ENCODE data around the gene MS4A15.

The MS4A15 gene

GRCh38 chr11:60777572-60777971 lies 20.9 kb downstream of the MS4A15 start:
- DNase-seq (ENCODE audit: low read depth in 2 of 2), result no peak

- no peak for DNase-seq (ENCODE audit: low read depth in 2 of 2)
These were observed 23.4 kb downstream of the MS4A15 start for GRCh38 chr11:60780065-60780464.

- no peak for DNase-seq (ENCODE audit: low read depth in 2 of 2)
These were observed 24.1 kb downstream of the MS4A15 start for GRCh38 chr11:60780774-60781173.

GRCh38 chr11:60781286-60781980 lies 24.8 kb downstream of the MS4A15 start:
- no peak for DNase-seq (ENCODE audit: low read depth in 2 of 2)

GRCh38 chr11:60781981-60782316 lies 25.3 kb downstream of the MS4A15 start:
- DNase-seq (ENCODE audit: low read depth in 2 of 2), result no peak

- no peak for DNase-seq (ENCODE audit: low read depth in 2 of 2)
These were observed 25.9 kb downstream of the MS4A15 start for GRCh38 chr11:60782393-60783140.

GRCh38 chr11:60783141-60783484 lies 26.4 kb downstream of the MS4A15 start:
- no peak for DNase-seq (ENCODE audit: low read depth in 2 of 2)

- DNase-seq (ENCODE audit: low read depth in 2 of 2), result no peak
These were observed 27.2 kb downstream of the MS4A15 start for GRCh38 chr11:60783911-60784310.

GRCh38 chr11:60785136-60785535 lies 28.5 kb downstream of the MS4A15 start, which contains the start of gene MS4A10:
MS4A10 (plus strand) TSS chr11:60785333; CDS start chr11:60790336, 5,003 bp downstream.
- DNase-seq (ENCODE audit: low read depth in 2 of 2), result no peak

GRCh38 chr11:60785806-60786361 lies 29.2 kb downstream of the MS4A15 start:
- no peak for DNase-seq (ENCODE audit: low read depth in 2 of 2)

GRCh38 chr11:60786811-60787567 lies 30.3 kb downstream of the MS4A15 start:
- no peak for DNase-seq (ENCODE audit: low read depth in 2 of 2)

GRCh38 chr11:60788401-60789125 lies 31.9 kb downstream of the MS4A15 start:
- no peak for DNase-seq (ENCODE audit: low read depth in 2 of 2)

- DNase-seq (ENCODE audit: low read depth in 2 of 2), result no peak
These were observed 34.1 kb downstream of the MS4A15 start for GRCh38 chr11:60790726-60791125.

- no peak for DNase-seq (ENCODE audit: low read depth in 2 of 2)
These were observed 34.7 kb downstream of the MS4A15 start for GRCh38 chr11:60791153-60791933.

GRCh38 chr11:60792521-60792920 lies 35.9 kb downstream of the MS4A15 start:
- no peak for DNase-seq (ENCODE audit: low read depth in 2 of 2)

- DNase-seq (ENCODE audit: low read depth in 2 of 2), result no peak
These were observed 38.6 kb downstream of the MS4A15 start for GRCh38 chr11:60795291-60795690.

- DNase-seq (ENCODE audit: low read depth in 2 of 2), result no peak
These were observed 41.4 kb downstream of the MS4A15 start for GRCh38 chr11:60797846-60798630.

GRCh38 chr11:60798631-60799030 lies 42.0 kb downstream of the MS4A15 start:
- DNase-seq (ENCODE audit: low read depth in 2 of 2), result no peak

- DNase-seq (ENCODE audit: low read depth in 2 of 2), result no peak
These were observed 44.5 kb downstream of the MS4A15 start for GRCh38 chr11:60801194-60801593.

GRCh38 chr11:60803273-60803936 lies 46.7 kb downstream of the MS4A15 start:
- no peak for DNase-seq (ENCODE audit: low read depth in 2 of 2)

All from activated CD4-positive, alpha-beta T cell treated with anti-CD3 and anti-CD28 coated beads for 24 hours (primary cell).